Neural progenitor cell (in vitro differentiated cells): ENCODE measurements around the gene PLXNA4. TPM values are rescaled to one million over a fixed set of nuclear protein-coding genes. Genes with fewer than 3 reads are reported as not detected.

Source experiments
- DNase-seq: peaks from one replicate; pipeline ENCODE4 v3.0.0-alpha.2; 2016; ENCODE audit warnings: low spot score
- H2AFZ ChIP-seq: fragments of 200-600 bp; sonication (generic); replicated peaks from 2 replicates; pipeline ENCODE4 v1.6.1; 2016; ENCODE audit warnings: antibody characterized with exemption
- H3F3A ChIP-seq: fragments of 200-600 bp; sonication (generic); 2 replicates; pipeline ENCODE4 v1.6.1; 2016; ENCODE audit warnings: antibody characterized with exemption, low read depth
- H3K27ac ChIP-seq: fragments of 200-600 bp; sonication (generic); 2 replicates; pipeline ENCODE4 v1.5.1; 2016; ENCODE audit warnings: mild to moderate bottlenecking
- H3K27me3 ChIP-seq: fragments of 200-600 bp; sonication (generic); 2 replicates; pipeline ENCODE4 v1.6.1; 2016; ENCODE audit warnings: mild to moderate bottlenecking, moderate library complexity
- H3K36me3 ChIP-seq: fragments of 200-600 bp; sonication (generic); 2 replicates; pipeline ENCODE4 v1.5.1; 2016
- H3K4me1 ChIP-seq: fragments of 200-600 bp; sonication (generic); 2 replicates; pipeline ENCODE4 v1.6.1; 2016; ENCODE audit warnings: mixed run types
- H3K4me2 ChIP-seq: fragments of 200-600 bp; sonication (generic); 2 replicates; pipeline ENCODE4 v1.6.1; 2016
- H3K4me3 ChIP-seq: fragments of 200-600 bp; sonication (generic); 2 replicates; pipeline ENCODE4 v1.5.1; 2016
- H3K79me2 ChIP-seq: fragments of 200-600 bp; sonication (generic); 2 replicates; pipeline ENCODE4 v1.6.1; 2016; ENCODE audit warnings: low read depth
- H3K9ac ChIP-seq: fragments of 200-600 bp; sonication (generic); 2 replicates; pipeline ENCODE4 v1.6.1; 2016
- H3K9me3 ChIP-seq: fragments of 200-600 bp; sonication (generic); 2 replicates; pipeline ENCODE4 v1.5.1; 2016; ENCODE audit warnings: low read depth
- H4K20me1 ChIP-seq: fragments of 200-600 bp; sonication (generic); 2 replicates; pipeline ENCODE4 v1.6.1; 2016; ENCODE audit warnings: low read depth
- H3K27ac Mint-ChIP-seq: 3 replicates; pipeline ENCODE4 v1.8.0; 2021; ENCODE audit warnings: mixed read lengths
- H3K27me3 Mint-ChIP-seq: 2 replicates; pipeline ENCODE4 v1.8.0; 2022; ENCODE audit warnings: low read depth, mild to moderate bottlenecking, inconsistent platforms, moderate library complexity, mixed read lengths; ENCODE audit not compliant: insufficient read depth
- H3K36me3 Mint-ChIP-seq: 3 replicates; pipeline ENCODE4 v1.8.0; 2021; ENCODE audit warnings: mixed read lengths
- H3K4me1 Mint-ChIP-seq: 3 replicates; pipeline ENCODE4 v1.8.0; 2021; ENCODE audit warnings: mixed read lengths
- H3K4me3 Mint-ChIP-seq: 3 replicates; pipeline ENCODE4 v1.8.0; 2021; ENCODE audit warnings: mild to moderate bottlenecking, moderate library complexity, mixed read lengths
- H3K9me3 Mint-ChIP-seq: 3 replicates; pipeline ENCODE4 v1.8.0; 2020; ENCODE audit warnings: mixed read lengths
- EZH2 ChIP-seq: fragments of 200-600 bp; sonication (generic); IDR thresholded peaks from 2 replicates; pipeline ENCODE4 v1.6.1; 2017; ENCODE audit warnings: antibody characterized with exemption, mild to moderate bottlenecking, moderate library complexity
- EZH2phosphoT487 ChIP-seq: fragments of 200-600 bp; sonication (generic); IDR thresholded peaks from 2 replicates; pipeline ENCODE4 v1.6.1; 2017; ENCODE audit warnings: antibody characterized with exemption
- total RNA-seq: library from RNA; depleted of rRNA; stranded (reverse); fragments of >200 nt; gene quantifications from 2 replicates; pipeline ENCODE4 v1.2.3, GENCODE V29; 2015; ENCODE audit warnings: low replicate concordance
- TF ChIP-seq, protein P1 (sequence below): fragments of 200-600 bp; sonication (generic); IDR thresholded peaks from 2 replicates; pipeline ENCODE4 v1.5.1; 2017; ENCODE audit warnings: antibody characterized with exemption, mild to moderate bottlenecking

Gene PLXNA4
- total RNA-seq, 1 donor from 2014 or later: 0.49 TPM

DNA sequence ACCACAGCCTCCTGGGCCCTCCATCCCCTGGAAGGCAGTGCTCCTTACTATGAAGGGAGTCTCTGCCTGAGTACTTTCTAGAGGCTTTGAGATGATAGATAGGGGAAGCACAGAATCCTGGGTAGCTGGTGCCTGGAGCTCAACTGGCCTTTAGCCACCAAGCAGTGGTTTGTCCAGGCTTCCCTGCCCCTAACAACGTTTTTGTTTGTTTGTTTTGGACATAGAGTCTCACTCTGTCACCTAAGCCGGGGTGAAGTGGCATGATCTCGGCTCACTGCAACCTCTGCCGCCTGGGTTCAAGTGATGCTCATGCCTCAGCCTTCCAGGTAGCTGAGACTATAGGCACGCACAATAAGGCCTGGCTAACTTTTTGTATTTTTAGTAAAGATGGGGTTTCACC, 289.4 kb downstream of the PLXNA4 start:
- H3K4me1 ChIP-seq: no peaks in the 10 kb centered on the region
- H3K27ac ChIP-seq: no peak overlapping the region
- H3K9me3 ChIP-seq: no peaks in the 10 kb centered on the region
- TF ChIP-seq, protein P1, sequence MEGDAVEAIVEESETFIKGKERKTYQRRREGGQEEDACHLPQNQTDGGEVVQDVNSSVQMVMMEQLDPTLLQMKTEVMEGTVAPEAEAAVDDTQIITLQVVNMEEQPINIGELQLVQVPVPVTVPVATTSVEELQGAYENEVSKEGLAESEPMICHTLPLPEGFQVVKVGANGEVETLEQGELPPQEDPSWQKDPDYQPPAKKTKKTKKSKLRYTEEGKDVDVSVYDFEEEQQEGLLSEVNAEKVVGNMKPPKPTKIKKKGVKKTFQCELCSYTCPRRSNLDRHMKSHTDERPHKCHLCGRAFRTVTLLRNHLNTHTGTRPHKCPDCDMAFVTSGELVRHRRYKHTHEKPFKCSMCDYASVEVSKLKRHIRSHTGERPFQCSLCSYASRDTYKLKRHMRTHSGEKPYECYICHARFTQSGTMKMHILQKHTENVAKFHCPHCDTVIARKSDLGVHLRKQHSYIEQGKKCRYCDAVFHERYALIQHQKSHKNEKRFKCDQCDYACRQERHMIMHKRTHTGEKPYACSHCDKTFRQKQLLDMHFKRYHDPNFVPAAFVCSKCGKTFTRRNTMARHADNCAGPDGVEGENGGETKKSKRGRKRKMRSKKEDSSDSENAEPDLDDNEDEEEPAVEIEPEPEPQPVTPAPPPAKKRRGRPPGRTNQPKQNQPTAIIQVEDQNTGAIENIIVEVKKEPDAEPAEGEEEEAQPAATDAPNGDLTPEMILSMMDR: no peak
- TF ChIP-seq EZH2phosphoT487 (no peak), EZH2 (no peak)
- no peak for DNase-seq
- no peaks in the 10 kb centered on the region for H3K4me1 Mint-ChIP-seq
- H3K9me3 Mint-ChIP-seq: no peaks in the 10 kb centered on the region
- H3K27me3 ChIP-seq: no peaks in the 10 kb centered on the region
- H4K20me1 ChIP-seq: no peaks in the 10 kb centered on the region
- no peak overlapping the region for H3K9ac ChIP-seq
- H3K4me2 ChIP-seq: no peak overlapping the region
- no peaks in the 10 kb centered on the region for H3F3A ChIP-seq
- no peaks in the 10 kb centered on the region for H3K79me2 ChIP-seq
- no peaks in the 10 kb centered on the region for H3K36me3 ChIP-seq
- H3K4me3 ChIP-seq: no peak overlapping the region
- no peak overlapping the region for H2AFZ ChIP-seq
- H3K4me3 Mint-ChIP-seq: no peak overlapping the region
- H3K36me3 Mint-ChIP-seq: no peaks in the 10 kb centered on the region
- no peak overlapping the region for H3K27ac Mint-ChIP-seq
- H3K27me3 Mint-ChIP-seq: no peaks in the 10 kb centered on the region

GRCh38 chr7:132280335-132280734, 295.9 kb downstream of the PLXNA4 start:
- Histone ChIP-seq H3K9me3 (no peaks in the 10 kb centered on the region), H3K9ac (no peak overlapping the region), H3K27me3 (no peaks in the 10 kb centered on the region), H3K27ac (no peak overlapping the region), H4K20me1 (no peaks in the 10 kb centered on the region), H3K79me2 (no peaks in the 10 kb centered on the region), H3F3A (no peaks in the 10 kb centered on the region), H3K36me3 (no peaks in the 10 kb centered on the region), H3K4me2 (no peak overlapping the region), H3K4me3 (no peak overlapping the region), H3K4me1 (peaks cover 6% of the 10 kb centered on the region), H2AFZ (no peak overlapping the region)
- Mint-ChIP-seq H3K36me3 (no peaks in the 10 kb centered on the region), H3K4me3 (no peak overlapping the region), H3K27me3 (peaks cover 4% of the 10 kb centered on the region), H3K27ac (no peak overlapping the region), H3K4me1 (peaks cover 15% of the 10 kb centered on the region), H3K9me3 (no peaks in the 10 kb centered on the region)
- no peak for DNase-seq
- TF ChIP-seq EZH2 (no peak), EZH2phosphoT487 (no peak)
- TF ChIP-seq, protein P1: no peak

GRCh38 chr7:132279718-132280117, 296.6 kb downstream of the PLXNA4 start:
- Histone ChIP-seq H3K9ac (no peak overlapping the region), H2AFZ (no peak overlapping the region), H3K27ac (no peak overlapping the region), H3K27me3 (no peaks in the 10 kb centered on the region), H3K9me3 (no peaks in the 10 kb centered on the region), H3K36me3 (no peaks in the 10 kb centered on the region), H3K4me1 (peaks cover 6% of the 10 kb centered on the region), H3K4me2 (no peak overlapping the region), H3F3A (no peaks in the 10 kb centered on the region), H3K79me2 (no peaks in the 10 kb centered on the region), H4K20me1 (no peaks in the 10 kb centered on the region), H3K4me3 (no peak overlapping the region)
- DNase-seq: no peak
- H3K36me3 Mint-ChIP-seq: no peaks in the 10 kb centered on the region
- no peak overlapping the region for H3K27ac Mint-ChIP-seq
- peaks cover 17% of the 10 kb centered on the region for H3K4me1 Mint-ChIP-seq
- H3K4me3 Mint-ChIP-seq: no peak overlapping the region
- no peaks in the 10 kb centered on the region for H3K9me3 Mint-ChIP-seq
- no peak for TF ChIP-seq EZH2phosphoT487
- no peak for TF ChIP-seq EZH2
- TF ChIP-seq, protein P1: no peak
- H3K27me3 Mint-ChIP-seq: peaks cover 4% of the 10 kb centered on the region
